ENCODE measurements around the gene ASMTL. TPM values are rescaled to one million over a fixed set of nuclear protein-coding genes. Genes with fewer than 3 reads are reported as not detected.

ASMTL gene
- total RNA-seq, 1 experiment from 2014 or later, result 60.9 TPM

- DNase-seq, result no peak
- no peak overlapping the region for H3K4me3 ChIP-seq
- no peaks in the 10 kb centered on the region for H3K27me3 ChIP-seq
- peaks cover 7% of the 10 kb centered on the region for H3K9me3 ChIP-seq
- H3K36me3 ChIP-seq, result no peaks in the 10 kb centered on the region
Measured at GRCh38 chrX:1359477-1359873, 93.2 kb downstream of the ASMTL start.

GRCh38 chrX:1358793-1359476 lies 93.8 kb downstream of the ASMTL start:
- no peaks in the 10 kb centered on the region for H3K36me3 ChIP-seq
- H3K9me3 ChIP-seq, result peaks cover 7% of the 10 kb centered on the region
- no peak for DNase-seq
- H3K4me3 ChIP-seq, result no peak overlapping the region
- H3K27me3 ChIP-seq, result no peaks in the 10 kb centered on the region

GRCh38 chrX:1357993-1358392 lies 94.7 kb downstream of the ASMTL start:
- H3K9me3 ChIP-seq, result peaks cover 7% of the 10 kb centered on the region
- no peak overlapping the region for H3K4me3 ChIP-seq
- no peaks in the 10 kb centered on the region for H3K27me3 ChIP-seq
- no peak for DNase-seq
- no peaks in the 10 kb centered on the region for H3K36me3 ChIP-seq

- no peak for DNase-seq
- no peaks in the 10 kb centered on the region for H3K27me3 ChIP-seq
- H3K9me3 ChIP-seq, result peaks cover 7% of the 10 kb centered on the region
- H3K4me3 ChIP-seq, result no peak overlapping the region
- H3K36me3 ChIP-seq, result no peaks in the 10 kb centered on the region
Measured at GRCh38 chrX:1355131-1356046, 97.3 kb downstream of the ASMTL start.

GRCh38 chrX:1354036-1355019 lies 98.4 kb downstream of the ASMTL start:
- no peak overlapping the region for H3K4me3 ChIP-seq
- no peak for DNase-seq
- no peaks in the 10 kb centered on the region for H3K36me3 ChIP-seq
- no peaks in the 10 kb centered on the region for H3K27me3 ChIP-seq
- peaks cover 7% of the 10 kb centered on the region for H3K9me3 ChIP-seq

Other genes with a start within 250 kb of the ASMTL start
- 0.59 and 1.7 TPM in 2 replicates for gene CRLF2, start 240.3 kb downstream of the ASMTL start, total RNA-seq (2014; rRNA removed; shearing (Covaris generic); ENCODE audit: low replicate concordance)
- gene CSF2RA, start 184.1 kb downstream of the ASMTL start, total RNA-seq (2014; rRNA removed; shearing (Covaris generic); ENCODE audit: low replicate concordance), result 0.79 TPM in 1 of 2 replicates, not detected in the other
- gene IL3RA, start 116.1 kb downstream of the ASMTL start, total RNA-seq (2014; rRNA removed; shearing (Covaris generic); ENCODE audit: low replicate concordance), result not detected in 2 replicates
- 478 and 634 TPM in 2 replicates for gene SLC25A6, start 60.8 kb downstream of the ASMTL start, total RNA-seq (2014; rRNA removed; shearing (Covaris generic); ENCODE audit: low replicate concordance)
- not detected in 2 replicates for gene P2RY8, start 84.3 kb upstream of the ASMTL start, total RNA-seq (2014; rRNA removed; shearing (Covaris generic); ENCODE audit: low replicate concordance)
- gene AKAP17A, start 138.7 kb upstream of the ASMTL start, total RNA-seq (2014; rRNA removed; shearing (Covaris generic); ENCODE audit: low replicate concordance), result 63.5 and 73.3 TPM in 2 replicates
- gene ASMT, start 162.2 kb upstream of the ASMTL start, total RNA-seq (2014; rRNA removed; shearing (Covaris generic); ENCODE audit: low replicate concordance), result not detected in 2 replicates